ENCODE measurements around the gene IFT22.

- no peak for TF ChIP-seq CTCF (IDR thresholded peaks at IDR 0.05; ENCODE audit: insufficient read depth, low read length, poor library complexity, severe bottlenecking)
- TF ChIP-seq EZH2phosphoT487 (conservative IDR thresholded peaks at IDR 0.05; ENCODE audit: low read length): no peak
These were observed 12.3 kb upstream of the IFT22 start for GRCh38 chr7:101333912-101334311.
